Measurements from ENCODE around the gene FOLR1. TPM values are rescaled to one million over a fixed set of nuclear protein-coding genes. Genes with fewer than 3 reads are reported as not detected.
A peak's percentile ranks its signal among the peaks of the same experiment; 100 is the strongest.

FOLR1 gene
- total RNA-seq, 1 experiment from 2014 or later, result 93.4 TPM

DNA sequence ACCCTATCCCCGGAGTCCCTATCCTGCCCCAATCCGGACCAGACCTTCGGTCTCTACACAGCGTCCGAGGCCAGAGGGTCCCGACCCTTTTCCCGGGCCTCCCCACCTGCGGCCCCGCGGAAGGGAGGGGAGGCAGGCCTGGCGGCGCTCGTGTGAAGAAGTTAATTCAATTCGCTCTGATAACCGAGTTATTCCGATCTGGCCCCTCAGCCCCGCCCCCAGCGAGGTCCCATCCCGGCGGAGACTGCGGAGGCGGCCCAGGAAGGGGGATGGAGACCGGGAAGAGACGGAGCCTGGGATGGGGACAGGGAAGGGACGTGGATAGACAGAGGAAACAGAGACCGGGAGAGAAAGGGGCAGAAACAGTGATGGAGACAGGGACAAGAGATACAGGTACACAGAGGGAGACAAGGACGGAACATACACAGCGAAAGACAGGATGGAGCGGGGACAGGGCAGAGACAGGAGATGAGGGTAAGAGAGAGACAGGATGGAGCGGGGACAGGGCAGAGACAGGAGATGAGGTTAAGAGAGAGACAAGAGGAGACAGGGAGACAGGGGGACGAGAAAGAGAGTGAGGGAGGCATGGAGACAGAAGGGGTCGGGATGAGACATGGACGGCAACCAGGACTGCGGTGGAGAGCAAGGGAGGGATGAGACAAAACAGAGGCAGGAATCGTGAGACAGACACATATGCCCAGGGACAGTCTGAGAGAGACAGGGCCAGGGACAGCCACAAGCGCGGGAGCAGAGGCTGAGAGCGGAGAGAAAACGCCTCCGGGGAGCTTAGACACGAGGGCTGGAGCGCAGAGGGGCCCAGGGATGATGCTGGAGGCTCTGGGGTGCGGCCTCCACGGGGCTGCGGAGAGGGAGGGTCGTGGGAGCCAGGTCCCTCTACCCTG is 52.7 kb downstream of the FOLR1 start:
- Mint-ChIP-seq H3K27me3 (ENCODE audit: insufficient read depth, unreplicated experiment) (peaks cover 4% of the 10 kb centered on the region), H3K36me3 (ENCODE audit: insufficient read depth, unreplicated experiment) (peaks cover 11% of the 10 kb centered on the region), H3K4me1 (ENCODE audit: low read depth, unreplicated experiment) (peaks cover 5% of the 10 kb centered on the region), H3K9me3 (ENCODE audit: unreplicated experiment) (peaks cover 8% of the 10 kb centered on the region), H3K27ac (ENCODE audit: unreplicated experiment) (no peak overlapping the region), H3K4me3 (ENCODE audit: unreplicated experiment) (no peak overlapping the region)
- intact Hi-C loops (cut with micrococcal nuclease; ENCODE audit: unreplicated experiment), result no loop called here
- TF ChIP-seq, protein P1, sequence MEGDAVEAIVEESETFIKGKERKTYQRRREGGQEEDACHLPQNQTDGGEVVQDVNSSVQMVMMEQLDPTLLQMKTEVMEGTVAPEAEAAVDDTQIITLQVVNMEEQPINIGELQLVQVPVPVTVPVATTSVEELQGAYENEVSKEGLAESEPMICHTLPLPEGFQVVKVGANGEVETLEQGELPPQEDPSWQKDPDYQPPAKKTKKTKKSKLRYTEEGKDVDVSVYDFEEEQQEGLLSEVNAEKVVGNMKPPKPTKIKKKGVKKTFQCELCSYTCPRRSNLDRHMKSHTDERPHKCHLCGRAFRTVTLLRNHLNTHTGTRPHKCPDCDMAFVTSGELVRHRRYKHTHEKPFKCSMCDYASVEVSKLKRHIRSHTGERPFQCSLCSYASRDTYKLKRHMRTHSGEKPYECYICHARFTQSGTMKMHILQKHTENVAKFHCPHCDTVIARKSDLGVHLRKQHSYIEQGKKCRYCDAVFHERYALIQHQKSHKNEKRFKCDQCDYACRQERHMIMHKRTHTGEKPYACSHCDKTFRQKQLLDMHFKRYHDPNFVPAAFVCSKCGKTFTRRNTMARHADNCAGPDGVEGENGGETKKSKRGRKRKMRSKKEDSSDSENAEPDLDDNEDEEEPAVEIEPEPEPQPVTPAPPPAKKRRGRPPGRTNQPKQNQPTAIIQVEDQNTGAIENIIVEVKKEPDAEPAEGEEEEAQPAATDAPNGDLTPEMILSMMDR (IDR thresholded peaks at IDR 0.05; ENCODE audit: insufficient read depth in 1 of 2, low read depth in 1 of 2, low read length in 1 of 2, severe bottlenecking in 1 of 2, unreplicated experiment in 1 of 2), result no peak
- H3K36me3 ChIP-seq (ENCODE audit: control insufficient read depth, insufficient read depth, low read length), result no peaks in the 10 kb centered on the region
- no TSS peak for BruUV-seq (replicated peaks)
- DNase-seq, result peak in 1 of 2 experiments; percentile 40
- peaks cover 10% of the 10 kb centered on the region for H3K4me1 ChIP-seq
- H3K4me3 ChIP-seq (ENCODE audit: low read depth, low read length), result no peak overlapping the region
- H3K9me3 ChIP-seq, result peaks cover 7% of the 10 kb centered on the region; the same call in 1 of the 2 replicates
- ChIA-PET CTCF (interaction anchor here (0.5 to 0.7 kb wide), 2 partner anchors 169 to 231 kb away, joined by 3 read pairs; no protein-coding TSS in a partner anchor), POLR2A (no interaction called here)
- H3K27me3 ChIP-seq (replicated peaks; ENCODE audit: control insufficient read depth, insufficient read depth, low read length), result no peaks in the 10 kb centered on the region

DNA sequence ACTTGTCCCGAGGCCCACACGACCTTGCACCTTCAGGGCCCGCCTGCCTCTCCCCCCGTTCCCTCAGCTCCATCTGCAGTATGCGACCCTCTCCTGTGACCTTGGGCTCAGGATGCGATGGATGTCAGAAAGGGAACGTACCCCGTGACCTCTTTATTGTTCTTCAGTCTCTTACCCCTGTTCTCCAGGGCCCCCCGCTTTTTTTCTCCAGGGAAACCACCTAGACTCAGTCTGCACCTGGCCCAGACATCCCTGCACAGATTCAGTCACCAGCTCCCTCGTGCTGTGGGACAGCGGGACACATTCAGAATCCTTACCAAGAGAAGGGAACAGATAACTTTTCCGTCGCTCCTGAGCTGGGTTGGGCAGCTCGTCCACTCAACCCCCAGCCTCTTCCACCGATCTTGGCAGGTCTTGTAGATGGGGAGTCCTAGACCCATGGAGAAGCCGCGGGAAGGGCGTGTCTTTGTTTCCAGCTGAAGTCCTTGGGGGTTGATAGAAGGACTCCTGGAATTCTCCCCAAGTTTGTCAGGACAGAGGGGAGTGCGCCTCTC is 53.4 kb downstream of the FOLR1 start:
- H3K4me3 ChIP-seq (ENCODE audit: low read depth, low read length), result no peak overlapping the region
- ChIA-PET POLR2A (no interaction called here), CTCF (interaction anchor here (0.5 to 0.7 kb wide), 4 partner anchors 11 to 231 kb away, joined by 3 to 5 read pairs (median 3); no protein-coding TSS in a partner anchor)
- H3K4me1 Mint-ChIP-seq (ENCODE audit: low read depth, unreplicated experiment), result peaks cover 3% of the 10 kb centered on the region
- no peaks in the 10 kb centered on the region for H3K36me3 ChIP-seq (ENCODE audit: control insufficient read depth, insufficient read depth, low read length)
- H3K9me3 ChIP-seq, result peaks cover 7% of the 10 kb centered on the region; the same call in 1 of the 2 replicates
- H3K9me3 Mint-ChIP-seq (ENCODE audit: unreplicated experiment), result peaks cover 8% of the 10 kb centered on the region
- DNase-seq, result peak in 1 of 2 experiments; percentile 42
- no TSS peak for BruUV-seq (replicated peaks)
- peaks cover 4% of the 10 kb centered on the region for H3K27me3 Mint-ChIP-seq (ENCODE audit: insufficient read depth, unreplicated experiment)
- TF ChIP-seq, protein P1 (IDR thresholded peaks at IDR 0.05; ENCODE audit: insufficient read depth in 1 of 2, low read depth in 1 of 2, low read length in 1 of 2, severe bottlenecking in 1 of 2, unreplicated experiment in 1 of 2), result no peak
- peaks cover 5% of the 10 kb centered on the region for H3K4me1 ChIP-seq
- H3K4me3 Mint-ChIP-seq (ENCODE audit: unreplicated experiment), result no peak overlapping the region
- intact Hi-C loops (cut with micrococcal nuclease; ENCODE audit: unreplicated experiment), result no loop called here
- H3K36me3 Mint-ChIP-seq (ENCODE audit: insufficient read depth, unreplicated experiment), result peaks cover 6% of the 10 kb centered on the region
- no peak overlapping the region for H3K27ac Mint-ChIP-seq (ENCODE audit: unreplicated experiment)
- no peaks in the 10 kb centered on the region for H3K27me3 ChIP-seq (replicated peaks; ENCODE audit: control insufficient read depth, insufficient read depth, low read length)

Other genes starting within 250 kb of the FOLR1 start
- gene IL18BP, start 193.2 kb upstream of the FOLR1 start, total RNA-seq (2022), result 34.7 and 37.7 TPM in 2 replicates
- gene NUMA1, start 111.6 kb upstream of the FOLR1 start, total RNA-seq (2022), result 182 and 190 TPM in 2 replicates
- gene LRRC51, start 111.3 kb upstream of the FOLR1 start, total RNA-seq (2022), result 13.7 and 13.8 TPM in 2 replicates
- 158 and 170 TPM in 2 replicates for gene LAMTOR1, start 88.8 kb upstream of the FOLR1 start, total RNA-seq (2022)
- not detected in 2 replicates for gene TOMT, start 86.2 kb upstream of the FOLR1 start, total RNA-seq (2022)
- gene ANAPC15, start 79.4 kb upstream of the FOLR1 start, total RNA-seq (2022), result 98.6 and 105 TPM in 2 replicates
- not detected in 2 replicates for gene FOLR3, start 56.4 kb upstream of the FOLR1 start, total RNA-seq (2022)
- gene FOLR2, start 24.7 kb downstream of the FOLR1 start, total RNA-seq (2022), result not detected in 2 replicates
- gene INPPL1, start 32.6 kb downstream of the FOLR1 start, total RNA-seq (2022), result 393 and 396 TPM in 2 replicates
- not detected in 2 replicates for gene PHOX2A, start 52.0 kb downstream of the FOLR1 start, total RNA-seq (2022)
- 40.6 and 46.3 TPM in 2 replicates for gene CLPB, start 242.4 kb downstream of the FOLR1 start, total RNA-seq (2022)